Colonic mucosa (tissue), 4 donors: ENCODE data around the gene ZBTB20. TPM values are rescaled to one million over a fixed set of nuclear protein-coding genes. Genes with fewer than 3 reads are reported as not detected.

Source experiments
- DNase-seq: peaks from one replicate; pipeline ENCODE4 v3.0.0-alpha.2; 2020
- H3K27ac ChIP-seq: fragments of 200-600 bp; one replicate; pipeline ENCODE4 v1.8.0; 2021
- H3K27me3 ChIP-seq: fragments of 200-600 bp; one replicate; pipeline ENCODE4 v1.8.0; 2021
- H3K36me3 ChIP-seq: fragments of 200-600 bp; one replicate; pipeline ENCODE4 v1.8.0; 2021
- H3K4me1 ChIP-seq: fragments of 200-600 bp; one replicate; pipeline ENCODE4 v1.8.0; 2021; ENCODE audit warnings: mild to moderate bottlenecking
- H3K4me3 ChIP-seq: fragments of 200-600 bp; one replicate; pipeline ENCODE4 v1.8.0; 2021
- H3K9ac ChIP-seq, 2 donors: one replicate each; pipeline ENCODE4 v1.7.0; 2013; ENCODE audit warnings: control low read depth in 2 of 2, low read depth in 2 of 2, low read length in 2 of 2
- H3K9me3 ChIP-seq: fragments of 200-600 bp; one replicate; pipeline ENCODE4 v1.8.0; 2021
- CTCF ChIP-seq: fragments of 200-600 bp; IDR thresholded peaks from one replicate; pipeline ENCODE4 v1.8.0; 2022; ENCODE audit warnings: antibody characterized with exemption, mild to moderate bottlenecking
- intact Hi-C: fragments of 100-400 bp; cut with DNase I; formaldehyde crosslinking; loops from one replicate; pipeline ENCODE4 v1.14.1; 2022
- total RNA-seq, 2 donors: library from RNA; stranded (reverse); fragmentation: NEBNext Ultra II Directional in 1 of 2; extraction: Animal tissue kit (Norgen Biotek cat#: 25700) in 1 of 2; gene quantifications; one replicate each; pipeline ENCODE4 v1.2.1, GENCODE V29; 2021
- donor health status: healthy.
- donor health status: DM: no; HTN: no; CAD: no.
- donor health status: DM: no; HTN: no; CAD: no.

Gene ZBTB20
- total RNA-seq, 2 donors from 2014 or later = 12.7 to 21.2 TPM

- intact Hi-C loops = no loop called here
- Histone ChIP-seq H3K4me1 (no peaks in the 10 kb centered on the region), H3K9ac (no peak overlapping the region), H3K27ac (no peak overlapping the region), H3K4me3 (no peak overlapping the region), H3K9me3 (no peaks in the 10 kb centered on the region), H3K36me3 (no peaks in the 10 kb centered on the region), H3K27me3 (no peaks in the 10 kb centered on the region)
- no peak for TF ChIP-seq CTCF
- no peak for DNase-seq
Measured at GRCh38 chr3:115038817-115039216, 108.3 kb downstream of the ZBTB20 start.

- no peaks in the 10 kb centered on the region for H3K27me3 ChIP-seq
- H3K36me3 ChIP-seq = no peaks in the 10 kb centered on the region
- intact Hi-C loops = no loop called here
- no peaks in the 10 kb centered on the region for H3K4me1 ChIP-seq
- no peak overlapping the region for H3K27ac ChIP-seq
- no peak for DNase-seq
- no peaks in the 10 kb centered on the region for H3K9me3 ChIP-seq
- TF ChIP-seq CTCF = no peak
- H3K4me3 ChIP-seq = no peak overlapping the region
- H3K9ac ChIP-seq = no peak overlapping the region
Measured at GRCh38 chr3:115022835-115023398, 124.2 kb downstream of the ZBTB20 start.

GRCh38 chr3:115022199-115022598 lies 124.9 kb downstream of the ZBTB20 start:
- Histone ChIP-seq H3K9ac (no peak overlapping the region), H3K4me1 (no peaks in the 10 kb centered on the region), H3K27me3 (no peaks in the 10 kb centered on the region), H3K4me3 (no peak overlapping the region), H3K27ac (no peak overlapping the region), H3K9me3 (no peaks in the 10 kb centered on the region), H3K36me3 (no peaks in the 10 kb centered on the region)
- no peak for TF ChIP-seq CTCF
- no peak for DNase-seq
- intact Hi-C loops = no loop called here

- no peak for DNase-seq
- TF ChIP-seq CTCF = no peak
- intact Hi-C loops = no loop called here
- H3K9me3 ChIP-seq = no peaks in the 10 kb centered on the region
- H3K4me3 ChIP-seq = no peak overlapping the region
- H3K4me1 ChIP-seq = no peaks in the 10 kb centered on the region
- no peaks in the 10 kb centered on the region for H3K36me3 ChIP-seq
- no peak overlapping the region for H3K9ac ChIP-seq
- no peaks in the 10 kb centered on the region for H3K27me3 ChIP-seq
- no peak overlapping the region for H3K27ac ChIP-seq
Measured at GRCh38 chr3:115021061-115021460, 126.0 kb downstream of the ZBTB20 start.

- H3K9me3 ChIP-seq = no peaks in the 10 kb centered on the region
Measured at GRCh38 chr3:115019900-115020299, 127.2 kb downstream of the ZBTB20 start.

More at GRCh38 chr3:115019900-115020299, 127.2 kb downstream of the ZBTB20 start:
- no peak for DNase-seq
- intact Hi-C loops = no loop called here
- no peak for TF ChIP-seq CTCF
- H3K27me3 ChIP-seq = no peaks in the 10 kb centered on the region
- H3K4me3 ChIP-seq = no peak overlapping the region
- H3K27ac ChIP-seq = no peak overlapping the region
- H3K4me1 ChIP-seq = no peaks in the 10 kb centered on the region
- no peak overlapping the region for H3K9ac ChIP-seq
- no peaks in the 10 kb centered on the region for H3K36me3 ChIP-seq
